Neuronal stem cell (in vitro differentiated cells): Measurements from ENCODE around the gene TSHZ2.

Experiments used
- DNase-seq: peaks from one replicate; pipeline ENCODE4 v3.0.0-alpha.2; 2013; ENCODE audit warnings: low spot score
- H2AFZ ChIP-seq: one replicate; pipeline ENCODE4 v1.6.1; 2013; ENCODE audit warnings: mild to moderate bottlenecking, low read length, inconsistent platforms
- H2AK5ac ChIP-seq: 2 replicates; pipeline ENCODE4 v1.6.1; 2013; ENCODE audit warnings: low read depth, mild to moderate bottlenecking, inconsistent platforms, low read length, moderate library complexity, mixed read lengths
- H2BK120ac ChIP-seq: 2 replicates; pipeline ENCODE4 v1.6.1; 2013; ENCODE audit warnings: low read depth, mild to moderate bottlenecking, inconsistent platforms, low read length, moderate library complexity, mixed read lengths
- H2BK12ac ChIP-seq: one replicate; pipeline ENCODE4 v1.6.1; 2013; ENCODE audit warnings: low read length, inconsistent platforms
- H2BK15ac ChIP-seq: 2 replicates; pipeline ENCODE4 v1.6.1; 2013; ENCODE audit warnings: mild to moderate bottlenecking, low read length, inconsistent platforms, mixed read lengths
- H2BK5ac ChIP-seq: one replicate; pipeline ENCODE4 v1.6.1; 2013; ENCODE audit warnings: inconsistent platforms, mild to moderate bottlenecking, low read length, moderate library complexity
- H3K14ac ChIP-seq: one replicate; pipeline ENCODE4 v1.6.1; 2013; ENCODE audit warnings: low read length, inconsistent platforms
- H3K18ac ChIP-seq: 2 replicates; pipeline ENCODE4 v1.6.1; 2013; ENCODE audit warnings: low read length, inconsistent platforms
- H3K23ac ChIP-seq: 2 replicates; pipeline ENCODE4 v1.6.1; 2013; ENCODE audit warnings: low read depth, mild to moderate bottlenecking, mixed read lengths, low read length, inconsistent platforms; ENCODE audit not compliant: poor library complexity
- H3K27ac ChIP-seq: replicated peaks from 3 replicates; pipeline ENCODE4 v1.5.1; 2013; ENCODE audit warnings: low read length, inconsistent platforms
- H3K27me3 ChIP-seq, 3 experiments: 2 replicates each; pipeline ENCODE4 v1.6.1; 2013; ENCODE audit warnings: low read length in 3 of 3, mild to moderate bottlenecking in 2 of 3, inconsistent platforms in 1 of 3, low read depth in 1 of 3, mixed read lengths in 1 of 3, moderate library complexity in 1 of 3; ENCODE audit not compliant: control insufficient read depth in 3 of 3, insufficient read depth in 3 of 3
- H3K36me3 ChIP-seq, 2 donors: replicated peaks in 1 of 2; 2 replicates each; pipeline ENCODE4 v1.6.1; 2013; ENCODE audit warnings: low read length in 2 of 2; ENCODE audit not compliant: control insufficient read depth in 2 of 2, insufficient read depth in 2 of 2
- H3K4ac ChIP-seq: 2 replicates; pipeline ENCODE4 v1.6.1; 2013; ENCODE audit warnings: inconsistent platforms, mild to moderate bottlenecking, low read length, moderate library complexity
- H3K4me1 ChIP-seq, 2 donors: 1 replicate in 1 of 2; 2 replicates in 1 of 2; pipeline ENCODE4 v1.6.1; 2013; ENCODE audit warnings: low read length in 2 of 2, low read depth in 1 of 2; ENCODE audit not compliant: control insufficient read depth in 2 of 2, insufficient read depth in 1 of 2
- H3K4me2 ChIP-seq: one replicate; pipeline ENCODE4 v1.6.1; 2013; ENCODE audit warnings: mild to moderate bottlenecking, low read length, inconsistent platforms; ENCODE audit not compliant: insufficient read depth, poor library complexity, severe bottlenecking
- H3K4me3 ChIP-seq, 2 donors: 2 replicates each; pipeline ENCODE4 v1.5.1; 2013; ENCODE audit warnings: low read length in 2 of 2, mild to moderate bottlenecking in 2 of 2, inconsistent platforms in 1 of 2, moderate library complexity in 1 of 2
- H3K79me1 ChIP-seq: one replicate; pipeline ENCODE4 v1.6.1; 2013; ENCODE audit warnings: low read depth, mild to moderate bottlenecking, inconsistent platforms, low read length, moderate library complexity
- H3K9ac ChIP-seq: one replicate; pipeline ENCODE4 v1.6.1; 2013; ENCODE audit warnings: mild to moderate bottlenecking, low read depth, low read length, inconsistent platforms; ENCODE audit not compliant: poor library complexity
- H3K9me3 ChIP-seq, 2 donors: replicated peaks in 1 of 2; 2 replicates each; pipeline versions ENCODE3 to v1.6.1; 2013; ENCODE audit warnings: low read length in 2 of 2, mild to moderate bottlenecking in 2 of 2, inconsistent platforms in 1 of 2, low read depth in 1 of 2, mixed read lengths in 1 of 2, moderate library complexity in 1 of 2; ENCODE audit not compliant: control insufficient read depth in 2 of 2, insufficient read depth in 1 of 2
- H4K8ac ChIP-seq: one replicate; pipeline ENCODE4 v1.6.1; 2013; ENCODE audit warnings: low read depth, mild to moderate bottlenecking, inconsistent platforms, low read length, moderate library complexity
- H4K91ac ChIP-seq: one replicate; pipeline ENCODE4 v1.6.1; 2013; ENCODE audit warnings: low read length, low read depth, mild to moderate bottlenecking, inconsistent platforms; ENCODE audit not compliant: poor library complexity
- WGBS, 2 donors: extraction: QIAGEN DNeasy Blood & Tissue Kit; methylation state at CpG; one replicate each; pipeline ENCODE4 v1.1.7; 2013; ENCODE audit warnings: missing lambda C conversion rate in 2 of 2, mixed read lengths in 1 of 2; ENCODE audit not compliant: insufficient read length in 2 of 2, insufficient replicate concordance in 1 of 2; ENCODE audit errors: extremely low coverage in 2 of 2; 5-methylcytosine and 5-hydroxymethylcytosine counted together

The TSHZ2 gene

GRCh38 chr20:53278555-53278954 is 306.4 kb downstream of the TSHZ2 start:
- Histone ChIP-seq H3K4me1 (peaks cover 5 to 22% of the 10 kb centered on the region in 2 donors), H3K27ac (no peak overlapping the region), H3K14ac (no peak overlapping the region), H2AK5ac (no peak overlapping the region), H4K91ac (no peak overlapping the region), H3K4me2 (no peak overlapping the region), H3K36me3 (no peaks in the 10 kb centered on the region), H3K23ac (no peak overlapping the region), H3K79me1 (no peaks in the 10 kb centered on the region), H4K8ac (no peak overlapping the region), H2BK15ac (no peak overlapping the region), H3K4me3 (no peak overlapping the region), H3K27me3 (no peaks in the 10 kb centered on the region), H3K18ac (no peak overlapping the region), H2BK5ac (no peak overlapping the region), H2AFZ (no peak overlapping the region), H3K9me3 (peaks cover 0 to under 1% of the 10 kb centered on the region in 2 donors), H2BK120ac (no peak overlapping the region), H2BK12ac (no peak overlapping the region), H3K9ac (no peak overlapping the region), H3K4ac (no peak overlapping the region)
- DNase-seq: no peak
- WGBS, 2 donors: no CpG with 5 or more reads among the region's 1 CpG

DNA sequence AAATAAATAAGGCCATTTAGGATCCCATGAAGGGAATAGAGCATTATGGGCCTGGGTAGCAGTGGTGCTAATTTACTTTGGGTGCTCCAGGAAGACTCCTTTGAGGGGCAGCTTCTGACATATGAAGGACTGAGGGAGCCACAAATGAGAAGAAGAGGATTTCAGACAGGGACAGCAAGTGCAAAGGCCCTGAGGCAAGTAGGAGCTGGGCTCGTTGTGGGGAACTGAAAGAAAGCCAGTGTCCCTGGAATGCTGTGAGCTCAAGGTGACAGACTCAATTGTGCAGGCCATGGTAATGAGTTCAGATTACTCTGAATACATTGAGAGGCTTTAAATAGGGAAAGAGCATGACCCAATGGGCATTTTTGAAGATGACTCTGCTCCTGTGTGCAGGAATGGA is 307.6 kb downstream of the TSHZ2 start:
- H3K36me3 ChIP-seq: no peaks in the 10 kb centered on the region
- H2BK12ac ChIP-seq: no peak overlapping the region
- no peak overlapping the region for H3K9ac ChIP-seq
- no peak overlapping the region for H3K4me3 ChIP-seq
- H3K4ac ChIP-seq: no peak overlapping the region
- no peaks in the 10 kb centered on the region for H3K27me3 ChIP-seq
- H3K4me2 ChIP-seq: no peak overlapping the region
- no peaks in the 10 kb centered on the region for H3K79me1 ChIP-seq
- peaks cover 5 to 27% of the 10 kb centered on the region in 2 donors for H3K4me1 ChIP-seq
- no peak overlapping the region for H3K18ac ChIP-seq
- H3K23ac ChIP-seq: no peak overlapping the region
- H2BK15ac ChIP-seq: no peak overlapping the region
- no peak overlapping the region for H2AFZ ChIP-seq
- no peaks in the 10 kb centered on the region for H3K9me3 ChIP-seq
- no peak for DNase-seq
- WGBS, 2 donors: no CpG with 5 or more reads among the region's 1 CpG
- no peak overlapping the region for H2AK5ac ChIP-seq
- no peak overlapping the region for H3K27ac ChIP-seq
- H3K14ac ChIP-seq: no peak overlapping the region
- H4K91ac ChIP-seq: no peak overlapping the region
- H4K8ac ChIP-seq: no peak overlapping the region
- no peak overlapping the region for H2BK120ac ChIP-seq
- no peak overlapping the region for H2BK5ac ChIP-seq

- no CpG with 5 or more reads among the region's 2 CpGs for WGBS, 2 donors
- no peak overlapping the region for H2BK120ac ChIP-seq
- no peak overlapping the region for H3K4me2 ChIP-seq
Measured at GRCh38 chr20:53281557-53282117, 309.5 kb downstream of the TSHZ2 start.

GRCh38 chr20:53282217-53282955 is 310.2 kb downstream of the TSHZ2 start:
- Histone ChIP-seq H3K27ac (no peak overlapping the region), H4K8ac (no peak overlapping the region), H3K4me2 (no peak overlapping the region), H3K36me3 (no peaks in the 10 kb centered on the region), H2BK12ac (no peak overlapping the region), H2BK15ac (no peak overlapping the region), H3K18ac (no peak overlapping the region), H3K4ac (no peak overlapping the region), H3K4me3 (no peak overlapping the region), H3K9me3 (no peaks in the 10 kb centered on the region), H3K14ac (no peak overlapping the region), H3K79me1 (no peaks in the 10 kb centered on the region), H2BK120ac (no peak overlapping the region), H4K91ac (no peak overlapping the region), H3K27me3 (no peaks in the 10 kb centered on the region), H3K23ac (no peak overlapping the region), H2AFZ (no peak overlapping the region), H3K4me1 (peaks cover 5 to 27% of the 10 kb centered on the region in 2 donors), H2BK5ac (no peak overlapping the region), H2AK5ac (no peak overlapping the region), H3K9ac (no peak overlapping the region)
- WGBS, 2 donors: no CpG with 5 or more reads among the region's 11 CpGs
- DNase-seq: no peak

More at GRCh38 chr20:53281557-53282117, 309.5 kb downstream of the TSHZ2 start:
- Histone ChIP-seq H3K79me1 (no peaks in the 10 kb centered on the region), H3K4me1 (peaks cover 5 to 27% of the 10 kb centered on the region in 2 donors), H2BK5ac (no peak overlapping the region), H2AK5ac (no peak overlapping the region), H3K36me3 (no peaks in the 10 kb centered on the region), H3K4me3 (no peak overlapping the region), H2BK15ac (no peak overlapping the region), H3K27me3 (no peaks in the 10 kb centered on the region), H3K14ac (no peak overlapping the region), H3K23ac (no peak overlapping the region), H3K9ac (no peak overlapping the region), H2AFZ (no peak overlapping the region), H4K91ac (no peak overlapping the region), H3K18ac (no peak overlapping the region), H3K9me3 (no peaks in the 10 kb centered on the region), H2BK12ac (no peak overlapping the region), H3K27ac (no peak overlapping the region), H3K4ac (no peak overlapping the region), H4K8ac (no peak overlapping the region)
- DNase-seq: no peak
